Measurements from ENCODE around the gene RAB26. TPM values are rescaled to one million over a fixed set of nuclear protein-coding genes. Genes with fewer than 3 reads are reported as not detected.
"Not testable (repeated sequence)": the region's sequence is repeated elsewhere in the genome, so short reads cannot be mapped to it uniquely, and the experiment has no call there.

The RAB26 gene
- total and polyA plus RNA-seq, 2 donors from 2014 or later: 1.5 to 3.0 TPM

DNA sequence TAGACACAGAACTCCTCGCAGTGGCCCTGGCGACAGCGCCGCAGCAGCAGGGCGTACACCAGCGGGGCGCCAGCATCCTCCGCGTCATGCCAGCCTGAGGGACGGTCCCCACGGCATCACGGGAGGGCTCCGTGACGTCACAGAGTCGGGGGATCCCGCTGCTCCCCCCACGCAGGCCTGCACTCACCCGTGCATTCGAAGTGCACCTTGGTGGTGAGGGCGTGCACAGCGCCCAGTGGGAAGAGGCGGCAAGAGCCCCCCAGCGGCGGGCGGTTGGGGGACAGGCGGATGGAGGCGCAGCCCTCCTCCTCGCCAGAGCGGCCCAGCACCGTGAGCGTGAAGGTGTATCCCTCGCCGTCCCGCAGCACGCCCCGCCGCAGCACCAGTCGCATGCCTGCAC is 42.2 kb upstream of the RAB26 start:
- H3K9me3 ChIP-seq (ENCODE audit: control insufficient read depth in 2 of 3, insufficient read depth in 1 of 3, low read length in 3 of 3); H3K27ac ChIP-seq (ENCODE audit: low read depth in 2 of 2, low read length in 2 of 2); H3K4me1 ChIP-seq (ENCODE audit: control insufficient read depth in 2 of 3, insufficient read depth in 2 of 3, low read depth in 1 of 3, low read length in 3 of 3); DNase-seq; H3K9ac ChIP-seq (ENCODE audit: low read length in 3 of 3); intact Hi-C loops (cut with DNase I); H3K36me3 ChIP-seq (ENCODE audit: control insufficient read depth in 2 of 3, insufficient read depth in 3 of 3, low read length in 3 of 3); FAIRE-seq; H3K4me3 ChIP-seq (ENCODE audit: low read length in 3 of 3); H3K27me3 ChIP-seq (ENCODE audit: control insufficient read depth, insufficient read depth, low read length): not testable (repeated sequence)

DNA sequence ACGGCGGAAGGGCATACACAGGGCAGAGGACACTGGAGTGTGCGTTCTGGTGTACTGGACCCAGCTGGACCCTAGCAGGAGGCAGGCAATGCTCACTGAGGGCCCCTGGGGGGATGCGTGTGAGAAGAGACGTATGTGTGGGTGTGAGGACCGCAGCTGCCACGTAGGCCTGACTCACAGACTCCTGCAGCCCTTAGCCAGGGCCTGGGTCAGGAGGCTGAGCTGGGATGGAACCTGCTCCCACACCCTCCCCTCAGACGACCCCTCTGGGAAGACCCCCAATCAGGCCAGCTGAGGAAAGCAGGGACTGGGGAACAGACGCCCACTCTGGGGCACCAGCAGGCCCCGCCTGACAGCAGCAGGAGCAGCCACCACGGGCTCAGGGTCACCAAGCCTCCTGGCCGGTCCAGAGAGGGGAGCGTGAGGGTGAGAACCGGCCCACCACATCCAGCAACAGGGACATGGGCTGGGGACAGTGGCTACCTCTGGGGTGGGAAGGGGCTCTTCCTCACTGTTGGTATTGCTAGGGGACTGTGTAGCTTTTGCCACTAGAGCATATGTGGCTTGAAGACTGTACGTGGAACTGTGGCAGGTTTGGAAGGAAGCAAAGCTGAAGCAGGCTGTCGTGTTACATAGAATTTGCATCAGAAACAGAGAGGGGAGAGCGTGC is 41.2 kb upstream of the RAB26 start:
- H3K27me3 ChIP-seq (ENCODE audit: control insufficient read depth, insufficient read depth, low read length); H3K9ac ChIP-seq (ENCODE audit: low read length in 3 of 3); H3K36me3 ChIP-seq (ENCODE audit: control insufficient read depth in 2 of 3, insufficient read depth in 3 of 3, low read length in 3 of 3); H3K4me3 ChIP-seq (ENCODE audit: low read length in 3 of 3); H3K27ac ChIP-seq (ENCODE audit: low read depth in 2 of 2, low read length in 2 of 2); FAIRE-seq; H3K9me3 ChIP-seq (ENCODE audit: control insufficient read depth in 2 of 3, insufficient read depth in 1 of 3, low read length in 3 of 3); H3K4me1 ChIP-seq (ENCODE audit: control insufficient read depth in 2 of 3, insufficient read depth in 2 of 3, low read depth in 1 of 3, low read length in 3 of 3); intact Hi-C loops (cut with DNase I): not testable (repeated sequence)
- DNase-seq: peak in 1 of 5 donors; percentile 52

DNA sequence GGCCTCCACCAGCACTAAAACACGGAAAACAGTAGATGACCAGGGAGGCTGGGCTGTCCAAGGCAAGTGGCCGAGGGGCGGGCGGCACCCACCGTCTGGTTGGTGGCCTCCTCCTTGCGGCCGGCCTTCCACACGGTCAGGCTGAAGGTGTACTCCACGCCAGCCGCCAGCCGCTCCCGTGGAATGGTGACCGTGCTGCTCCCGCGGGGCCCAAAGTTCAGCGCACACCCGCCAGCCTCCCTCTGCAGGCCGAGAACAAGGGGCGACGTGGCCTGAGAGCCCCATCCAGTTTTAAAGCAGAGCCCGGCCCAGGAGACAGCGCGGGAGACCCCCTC is 40.7 kb upstream of the RAB26 start:
- H3K9ac ChIP-seq (ENCODE audit: low read length in 3 of 3); intact Hi-C loops (cut with DNase I); H3K36me3 ChIP-seq (ENCODE audit: control insufficient read depth in 2 of 3, insufficient read depth in 3 of 3, low read length in 3 of 3); H3K9me3 ChIP-seq (ENCODE audit: control insufficient read depth in 2 of 3, insufficient read depth in 1 of 3, low read length in 3 of 3); H3K27ac ChIP-seq (ENCODE audit: low read depth in 2 of 2, low read length in 2 of 2); H3K27me3 ChIP-seq (ENCODE audit: control insufficient read depth, insufficient read depth, low read length); H3K4me1 ChIP-seq (ENCODE audit: control insufficient read depth in 2 of 3, insufficient read depth in 2 of 3, low read depth in 1 of 3, low read length in 3 of 3); FAIRE-seq; H3K4me3 ChIP-seq (ENCODE audit: low read length in 3 of 3): not testable (repeated sequence)
- peak in 1 of 5 donors; percentile 51 for DNase-seq

DNA sequence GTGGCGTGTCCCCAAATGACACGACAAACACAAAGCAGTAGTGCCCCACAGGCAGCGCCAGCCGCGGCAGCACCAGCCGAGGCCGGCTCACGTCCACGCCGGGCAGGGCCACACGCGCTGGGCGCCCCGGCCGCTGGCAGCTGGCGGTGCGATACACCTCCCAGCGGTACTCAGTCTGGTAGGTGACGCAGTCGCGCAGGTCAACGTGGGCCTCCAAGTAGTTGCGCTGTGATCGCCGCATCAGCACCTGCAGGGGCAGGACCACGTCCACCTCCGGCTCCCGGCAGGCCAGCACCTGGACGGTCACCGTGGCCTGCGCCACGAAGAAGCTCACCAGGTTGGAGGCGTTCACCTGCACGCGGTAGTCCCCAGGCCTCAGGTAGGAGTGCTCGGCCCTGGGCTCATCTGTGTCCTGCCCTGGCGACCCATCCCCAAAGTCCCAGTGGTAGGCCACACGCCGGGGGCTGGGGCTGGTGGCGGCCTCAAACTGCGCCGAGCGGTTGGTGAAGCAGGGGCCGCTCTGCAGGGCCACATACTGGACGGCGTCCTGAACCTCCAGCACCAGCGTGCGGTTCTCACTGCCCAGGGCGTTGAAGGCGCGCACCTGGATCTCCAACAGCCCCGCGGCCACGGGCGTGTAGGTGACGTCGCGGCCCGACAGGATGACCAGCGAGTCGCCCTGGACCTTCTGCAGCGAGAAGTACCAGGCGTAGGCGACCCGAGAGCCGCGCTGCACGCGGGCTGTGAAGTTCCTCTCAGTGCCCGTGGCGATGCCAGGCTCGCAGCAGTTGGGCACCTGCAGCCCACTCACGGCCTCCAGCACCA is 39.8 kb upstream of the RAB26 start:
- FAIRE-seq; H3K4me3 ChIP-seq (ENCODE audit: low read length in 3 of 3); H3K27ac ChIP-seq (ENCODE audit: low read depth in 2 of 2, low read length in 2 of 2); H3K9me3 ChIP-seq (ENCODE audit: control insufficient read depth in 2 of 3, insufficient read depth in 1 of 3, low read length in 3 of 3); H3K4me1 ChIP-seq (ENCODE audit: control insufficient read depth in 2 of 3, insufficient read depth in 2 of 3, low read depth in 1 of 3, low read length in 3 of 3); H3K36me3 ChIP-seq (ENCODE audit: control insufficient read depth in 2 of 3, insufficient read depth in 3 of 3, low read length in 3 of 3); H3K9ac ChIP-seq (ENCODE audit: low read length in 3 of 3); intact Hi-C loops (cut with DNase I); H3K27me3 ChIP-seq (ENCODE audit: control insufficient read depth, insufficient read depth, low read length): not testable (repeated sequence)
- DNase-seq: peak in 1 of 5 donors; percentile 57

DNA sequence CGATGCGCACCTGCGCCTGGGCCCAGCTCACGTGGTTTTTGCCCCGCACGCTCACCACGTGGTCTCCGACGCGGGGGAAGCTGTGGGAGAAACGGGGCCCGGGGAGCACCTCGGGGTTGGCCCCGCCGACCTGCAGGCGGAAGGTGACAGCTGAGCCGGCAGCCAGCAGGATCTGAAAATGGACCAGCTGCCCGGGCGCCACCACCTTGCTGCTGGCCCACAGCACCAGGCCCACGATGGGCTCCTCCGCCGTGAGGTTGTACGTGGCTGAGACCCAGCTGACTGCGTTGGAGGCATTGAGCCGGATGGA is 39.2 kb upstream of the RAB26 start:
- H3K9me3 ChIP-seq (ENCODE audit: control insufficient read depth in 2 of 3, insufficient read depth in 1 of 3, low read length in 3 of 3); H3K4me3 ChIP-seq (ENCODE audit: low read length in 3 of 3); intact Hi-C loops (cut with DNase I); H3K27ac ChIP-seq (ENCODE audit: low read depth in 2 of 2, low read length in 2 of 2); H3K36me3 ChIP-seq (ENCODE audit: control insufficient read depth in 2 of 3, insufficient read depth in 3 of 3, low read length in 3 of 3); H3K27me3 ChIP-seq (ENCODE audit: control insufficient read depth, insufficient read depth, low read length); H3K4me1 ChIP-seq (ENCODE audit: control insufficient read depth in 2 of 3, insufficient read depth in 2 of 3, low read depth in 1 of 3, low read length in 3 of 3); H3K9ac ChIP-seq (ENCODE audit: low read length in 3 of 3); FAIRE-seq: not testable (repeated sequence)
- peak in 1 of 5 donors; percentile 66 for DNase-seq

DNA sequence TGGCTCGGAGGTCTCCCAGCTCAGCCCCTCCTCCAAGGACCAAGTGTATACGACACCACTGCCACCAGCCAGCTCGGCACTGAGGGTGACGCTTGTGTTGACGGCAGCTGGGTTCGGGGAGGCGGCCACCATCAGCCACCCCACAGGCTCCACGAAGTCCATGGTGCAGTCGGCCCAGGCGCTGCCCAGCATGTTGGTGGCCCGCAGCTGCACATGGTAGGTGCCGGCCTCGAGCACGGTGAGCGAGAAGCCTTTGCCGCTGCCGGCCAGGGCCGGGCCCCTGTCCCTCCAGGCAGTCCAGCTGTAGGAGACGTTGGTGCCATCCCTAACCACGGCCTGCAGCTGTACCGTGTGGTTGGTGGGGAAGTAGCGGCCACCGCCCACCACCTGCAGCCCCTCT is 38.6 kb upstream of the RAB26 start:
- H3K9me3 ChIP-seq (ENCODE audit: control insufficient read depth in 2 of 3, insufficient read depth in 1 of 3, low read length in 3 of 3); H3K4me1 ChIP-seq (ENCODE audit: control insufficient read depth in 2 of 3, insufficient read depth in 2 of 3, low read depth in 1 of 3, low read length in 3 of 3); H3K36me3 ChIP-seq (ENCODE audit: control insufficient read depth in 2 of 3, insufficient read depth in 3 of 3, low read length in 3 of 3); H3K4me3 ChIP-seq (ENCODE audit: low read length in 3 of 3); H3K9ac ChIP-seq (ENCODE audit: low read length in 3 of 3); intact Hi-C loops (cut with DNase I); FAIRE-seq; H3K27me3 ChIP-seq (ENCODE audit: control insufficient read depth, insufficient read depth, low read length); H3K27ac ChIP-seq (ENCODE audit: low read depth in 2 of 2, low read length in 2 of 2): not testable (repeated sequence)
- DNase-seq: peak in 1 of 5 donors; percentile 51

DNA sequence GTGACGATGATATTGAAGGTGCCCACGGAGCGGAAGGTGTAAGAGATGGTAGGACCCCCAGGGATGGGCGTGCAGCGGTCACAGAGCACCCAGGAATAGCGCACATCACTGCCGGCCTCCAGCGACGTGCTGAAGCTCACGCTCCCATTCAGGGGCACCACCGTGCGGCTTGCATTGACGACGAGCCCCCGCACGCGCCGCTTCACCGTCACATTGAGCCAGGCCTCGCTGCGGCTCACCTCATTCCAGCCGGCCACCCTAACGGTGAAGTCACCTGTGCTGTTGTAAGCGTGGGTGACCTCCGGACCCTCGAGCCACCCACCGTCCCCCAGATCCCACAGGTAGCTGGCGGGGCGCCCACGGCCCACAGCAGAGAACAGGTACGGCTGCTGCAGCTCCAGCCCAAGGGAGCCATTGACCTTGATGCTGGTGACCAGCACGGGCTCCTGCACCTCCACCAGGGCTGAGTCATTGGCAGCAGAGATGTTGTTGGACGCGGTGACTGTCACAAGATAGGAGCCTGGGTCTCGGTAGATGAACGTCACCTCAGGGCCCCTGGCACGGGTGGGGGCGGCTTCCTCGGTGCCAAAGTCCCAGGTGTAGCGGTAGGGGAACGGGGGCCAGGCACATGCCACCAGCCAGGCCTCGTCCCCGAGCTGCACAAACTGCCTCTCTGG is 38.0 kb upstream of the RAB26 start:
- H3K9ac ChIP-seq (ENCODE audit: low read length in 3 of 3); H3K36me3 ChIP-seq (ENCODE audit: control insufficient read depth in 2 of 3, insufficient read depth in 3 of 3, low read length in 3 of 3); H3K4me1 ChIP-seq (ENCODE audit: control insufficient read depth in 2 of 3, insufficient read depth in 2 of 3, low read depth in 1 of 3, low read length in 3 of 3); intact Hi-C loops (cut with DNase I); H3K4me3 ChIP-seq (ENCODE audit: low read length in 3 of 3); FAIRE-seq; H3K27me3 ChIP-seq (ENCODE audit: control insufficient read depth, insufficient read depth, low read length); H3K9me3 ChIP-seq (ENCODE audit: control insufficient read depth in 2 of 3, insufficient read depth in 1 of 3, low read length in 3 of 3); H3K27ac ChIP-seq (ENCODE audit: low read depth in 2 of 2, low read length in 2 of 2): not testable (repeated sequence)
- DNase-seq: peak in 1 of 5 donors; percentile 59

DNA sequence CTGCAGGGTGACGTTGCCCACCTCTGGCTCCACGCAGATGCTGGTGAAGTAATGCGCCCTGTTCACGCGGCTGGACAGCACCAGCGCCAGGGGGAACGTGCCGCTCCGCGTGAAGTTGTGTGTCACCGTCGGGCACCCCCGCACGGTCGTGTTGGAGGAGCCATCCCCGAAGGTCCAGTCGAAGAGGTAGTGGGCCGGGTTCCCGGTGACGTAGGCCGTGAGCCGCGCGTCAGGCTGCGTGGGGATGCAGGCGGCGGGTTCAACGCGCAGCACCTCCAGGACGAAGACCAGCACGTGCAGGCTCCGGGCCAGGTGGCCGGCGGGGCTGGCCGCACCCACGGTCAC is 37.4 kb upstream of the RAB26 start:
- peak in 1 of 5 donors; percentile 57 for DNase-seq
- H3K4me3 ChIP-seq (ENCODE audit: low read length in 3 of 3); H3K27me3 ChIP-seq (ENCODE audit: control insufficient read depth, insufficient read depth, low read length); H3K36me3 ChIP-seq (ENCODE audit: control insufficient read depth in 2 of 3, insufficient read depth in 3 of 3, low read length in 3 of 3); H3K9me3 ChIP-seq (ENCODE audit: control insufficient read depth in 2 of 3, insufficient read depth in 1 of 3, low read length in 3 of 3); H3K4me1 ChIP-seq (ENCODE audit: control insufficient read depth in 2 of 3, insufficient read depth in 2 of 3, low read depth in 1 of 3, low read length in 3 of 3); H3K9ac ChIP-seq (ENCODE audit: low read length in 3 of 3); H3K27ac ChIP-seq (ENCODE audit: low read depth in 2 of 2, low read length in 2 of 2); FAIRE-seq; intact Hi-C loops (cut with DNase I): not testable (repeated sequence)
